K562 (cell line): Measurements from ENCODE around the gene ZNF521.

ENCODE experiments used
- ATF3 ChIP-seq, 2 experiments: fragments of 450-650 bp in 1 of 2; sonication (generic) in 1 of 2; formaldehyde crosslinking in 1 of 2; IDR thresholded peaks in 1 of 2; conservative IDR thresholded peaks in 1 of 2; 2 replicates each; pipeline versions ENCODE4 v1.6.1 to v1.8.1; 2016 to 2023; ENCODE audit warnings: mild to moderate bottlenecking in 2 of 2, moderate library complexity in 2 of 2, inconsistent platforms in 1 of 2, missing genetic modification reagents in 1 of 2
- CHD2 ChIP-seq: IDR thresholded peaks from 2 replicates; pipeline ENCODE4 v1.6.1; 2011; ENCODE audit warnings: low read depth, low read length
- CTCF ChIP-seq, 3 experiments: IDR thresholded peaks in 2 of 3; conservative IDR thresholded peaks in 1 of 3; 2 replicates each; pipeline ENCODE4 v1.5.1; 2011 to 2012; ENCODE audit warnings: low read length in 3 of 3, mild to moderate bottlenecking in 3 of 3, control low read depth in 2 of 3, improper control_type of control experiment in 1 of 3, inconsistent platforms in 1 of 3, low read depth in 1 of 3, mixed read lengths in 1 of 3, moderate library complexity in 1 of 3; ENCODE audit not compliant: insufficient read depth in 2 of 3
- EZH2 ChIP-seq: IDR thresholded peaks from 2 replicates; pipeline ENCODE4 v1.6.1; 2012; ENCODE audit warnings: low read depth, mild to moderate bottlenecking, inconsistent platforms, low read length, borderline replicate concordance
- FOSL1 ChIP-seq: fragments of 200-800 bp; sonication (Bioruptor generic); conservative IDR thresholded peaks from 2 replicates; pipeline ENCODE4 v1.6.1; 2016; ENCODE audit warnings: missing genetic modification characterization, missing compliant biosample characterization
- HNRNPK ChIP-seq: fragments of 200-400 bp; formaldehyde crosslinking; IDR thresholded peaks from one replicate; pipeline ENCODE4 v1.6.1; 2018; ENCODE audit warnings: mild to moderate bottlenecking, low read depth, low read length; ENCODE audit not compliant: poor library complexity, severe bottlenecking
- MXD1 ChIP-seq: fragments of 250-450 bp; sonication (Bioruptor Pico); IDR thresholded peaks from 2 replicates; pipeline ENCODE4 v1.8.0; 2021; ENCODE audit warnings: borderline replicate concordance, mild to moderate bottlenecking, moderate library complexity; ENCODE audit not compliant: poor library complexity, severe bottlenecking
- NBN ChIP-seq: fragments of 450-650 bp; IDR thresholded peaks from 2 replicates; pipeline ENCODE4 v1.6.1; 2016; ENCODE audit warnings: low read depth, mild to moderate bottlenecking
- NFE2L1 ChIP-seq: fragments of 450-650 bp; IDR thresholded peaks from 2 replicates; pipeline ENCODE4 v1.6.1; 2016; ENCODE audit warnings: missing genetic modification characterization, low read depth, mild to moderate bottlenecking, missing compliant biosample characterization, moderate library complexity, borderline replicate concordance
- TAF15 ChIP-seq: fragments of 200-400 bp; formaldehyde crosslinking; IDR thresholded peaks from 2 replicates; pipeline ENCODE4 v1.6.1; 2017; ENCODE audit warnings: mild to moderate bottlenecking, low read depth, low read length, moderate library complexity
- TEAD2 ChIP-seq: fragments of 450-650 bp; IDR thresholded peaks from 2 replicates; pipeline ENCODE4 v1.6.1; 2016; ENCODE audit warnings: missing genetic modification characterization, control low read depth, missing compliant biosample characterization
- ZBTB26 ChIP-seq: fragments of 450-650 bp; formaldehyde crosslinking; IDR thresholded peaks from 2 replicates; pipeline ENCODE4 v1.4.0; 2022; ENCODE audit warnings: missing genetic modification characterization
- ZBTB7A ChIP-seq: IDR thresholded peaks from 2 replicates; pipeline ENCODE4 v1.6.1; 2011; ENCODE audit warnings: low read depth, mild to moderate bottlenecking, low read length, moderate library complexity, borderline replicate concordance; ENCODE audit not compliant: control insufficient read depth

GRCh38 chr18:25251068-25251467 lies 100.9 kb downstream of the ZNF521 start:
- TF ChIP-seq HNRNPK, result no peak
- TF ChIP-seq MXD1 (CRISPR knock-in tag), result no peak
- TF ChIP-seq EZH2, result no peak
- no peak for TF ChIP-seq FOSL1 (tag)
- no peak for TF ChIP-seq CHD2
- TF ChIP-seq CTCF (IDR thresholded peaks at IDR 0.05 in 2 of 3, conservative IDR thresholded peaks at IDR 0.05 in 1 of 3; ENCODE audit: insufficient read depth in 2 of 3, low read depth in 1 of 3, low read length in 3 of 3), result no peak
- no peak for TF ChIP-seq ATF3 (IDR thresholded peaks at IDR 0.05)
- no peak for TF ChIP-seq ATF3 (CRISPR knock-in tag; conservative IDR thresholded peaks at IDR 0.05)
- TF ChIP-seq TEAD2 (tag), result no peak
- no peak for TF ChIP-seq ZBTB26 (CRISPR knock-in tag)
- TF ChIP-seq NFE2L1, result no peak
- TF ChIP-seq NBN, result no peak
- TF ChIP-seq ZBTB7A, result no peak
- no peak for TF ChIP-seq TAF15
